Activated effector memory CD4-positive, alpha-beta T cell treated with anti-CD3 and anti-CD28 coated beads, Interleukin-2, amount 50 U/mL, for 16 hours (primary cell): ENCODE data around the gene SLC22A17.

Experiments
- DNase-seq: peaks from one replicate; pipeline ENCODE4 v3.0.0-alpha.2; 2020

Gene SLC22A17

DNA sequence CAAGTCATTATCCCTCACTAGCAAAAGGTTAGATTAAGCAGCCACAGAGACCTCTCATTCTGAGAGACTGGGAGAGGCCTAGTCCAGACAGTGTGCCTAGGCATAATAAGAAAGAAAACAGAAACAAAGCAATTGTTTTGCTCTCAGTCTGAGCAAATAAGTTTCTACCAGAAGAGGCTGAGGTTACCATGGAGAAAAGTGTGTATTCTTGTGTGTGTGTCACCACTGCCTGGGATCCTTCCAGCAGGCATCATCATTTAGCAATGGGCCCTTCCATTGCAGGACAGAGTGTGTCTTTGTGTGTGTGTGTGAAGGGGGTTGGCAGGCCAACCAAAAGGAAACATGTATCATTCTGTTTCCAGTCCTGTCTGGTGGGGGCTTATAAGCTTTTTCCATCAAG, 8.6 kb upstream of the SLC22A17 start:
- peak; percentile 13 for DNase-seq

DNA sequence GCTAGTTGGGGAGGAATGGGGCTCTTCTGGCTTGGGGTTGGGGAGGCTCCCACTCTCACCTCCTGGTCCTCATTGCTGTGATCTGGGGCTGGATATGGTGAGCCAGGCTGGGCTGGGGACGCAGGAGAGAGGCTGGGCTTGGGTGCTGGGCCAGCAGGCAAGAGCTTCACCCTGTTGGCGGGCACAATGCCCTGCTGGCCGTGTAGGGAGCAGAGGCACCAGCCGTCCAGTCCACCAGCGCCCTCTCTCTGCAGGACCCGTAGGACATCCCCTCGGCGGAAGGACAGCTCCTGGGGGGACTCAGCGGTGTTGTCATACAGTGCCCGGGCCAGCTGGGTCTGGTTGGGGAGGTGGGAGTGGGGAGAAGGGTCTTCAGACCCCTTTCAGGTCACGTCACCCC, 7.8 kb upstream of the SLC22A17 start:
- peak; percentile 56 for DNase-seq

DNA sequence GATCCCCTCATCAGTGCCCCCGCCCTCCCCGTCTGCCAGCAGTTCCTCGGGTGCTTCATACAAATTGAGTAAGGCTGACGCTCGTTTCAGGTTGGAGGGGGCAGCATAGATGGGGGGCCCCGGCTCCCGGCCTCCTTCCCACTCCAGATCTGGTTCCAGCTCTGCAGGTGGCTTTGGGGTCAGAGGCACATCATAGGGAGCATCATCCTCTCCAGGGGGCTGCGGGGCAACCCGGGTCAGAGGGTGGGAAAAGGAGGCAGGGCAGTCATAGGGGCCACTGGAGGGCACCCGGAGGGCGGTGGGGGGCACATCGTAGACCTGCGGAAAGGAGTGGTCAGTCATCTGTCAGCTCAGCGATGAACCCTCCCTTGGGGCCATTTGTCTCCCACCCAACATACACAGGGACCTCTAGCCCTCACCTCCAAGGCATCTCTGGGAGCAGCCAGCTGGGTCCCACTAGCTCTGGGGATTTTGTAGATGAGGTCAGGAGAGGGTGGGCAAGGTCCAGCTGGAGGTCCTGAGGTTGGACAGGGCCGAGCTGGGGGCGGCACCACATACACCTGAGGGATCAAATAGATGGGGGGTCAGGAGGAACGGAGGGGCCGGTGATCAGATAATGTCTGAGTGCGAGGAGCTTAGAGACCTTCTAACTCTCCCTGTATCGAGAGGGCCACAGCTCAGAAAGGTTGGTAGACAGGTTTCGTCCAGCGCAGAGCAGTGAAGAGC, 7.2 kb upstream of the SLC22A17 start:
- DNase-seq = peak; percentile 50

DNA sequence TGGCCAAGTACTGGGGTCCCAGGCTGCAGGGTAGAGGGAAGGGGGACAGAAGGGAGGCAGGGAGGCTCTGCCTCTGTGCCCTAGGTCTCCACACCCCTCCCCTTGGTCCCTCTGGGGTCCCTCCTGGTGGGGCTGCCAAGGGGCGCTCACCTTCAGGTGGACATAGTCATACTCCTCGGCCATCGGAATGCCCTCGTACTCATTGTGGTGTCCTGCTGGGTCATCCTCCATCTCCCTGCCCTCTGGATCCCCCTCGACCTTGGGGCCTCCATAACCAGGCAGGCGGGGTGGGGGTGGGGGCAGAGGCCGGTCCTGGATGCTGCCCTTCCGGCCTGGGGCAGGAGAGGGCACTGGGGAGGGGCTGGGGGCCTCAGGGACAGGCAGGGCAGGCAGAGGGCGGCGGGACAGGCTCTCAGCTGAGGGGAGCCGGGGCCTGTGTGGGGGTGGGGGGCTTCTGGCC, 6.5 kb upstream of the SLC22A17 start:
- no peak for DNase-seq

DNA sequence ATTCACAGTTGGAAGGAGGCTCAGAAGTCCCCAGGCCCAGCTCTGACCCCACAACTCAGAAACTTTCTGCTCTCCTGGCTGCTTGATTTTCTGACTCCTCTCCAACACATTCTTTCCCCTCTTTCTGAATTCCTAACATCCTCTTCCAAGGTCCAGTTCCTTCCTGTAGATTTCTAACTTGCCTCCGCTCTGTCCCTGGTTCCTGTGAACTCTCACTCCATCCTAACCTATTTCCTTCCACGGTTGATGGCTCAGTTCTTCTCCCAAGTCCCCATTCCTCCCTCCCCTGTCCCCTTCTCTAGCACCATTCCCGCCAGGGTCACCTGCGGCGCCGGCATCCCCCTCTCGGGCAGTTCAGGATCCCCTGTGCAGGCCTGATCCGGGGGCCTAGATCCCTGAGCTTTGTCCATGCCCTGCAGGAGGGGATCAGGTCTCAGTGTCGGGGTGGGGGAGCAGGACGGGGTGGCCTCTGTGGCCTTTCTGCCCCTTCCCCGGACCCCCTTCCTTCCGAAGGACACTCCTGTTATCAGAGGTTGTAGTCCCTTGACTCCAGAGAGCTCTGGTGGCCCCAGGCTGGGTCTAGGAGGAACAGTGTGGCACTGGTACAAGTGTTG, 6.0 kb upstream of the SLC22A17 start:
- peak; percentile 45 for DNase-seq

DNA sequence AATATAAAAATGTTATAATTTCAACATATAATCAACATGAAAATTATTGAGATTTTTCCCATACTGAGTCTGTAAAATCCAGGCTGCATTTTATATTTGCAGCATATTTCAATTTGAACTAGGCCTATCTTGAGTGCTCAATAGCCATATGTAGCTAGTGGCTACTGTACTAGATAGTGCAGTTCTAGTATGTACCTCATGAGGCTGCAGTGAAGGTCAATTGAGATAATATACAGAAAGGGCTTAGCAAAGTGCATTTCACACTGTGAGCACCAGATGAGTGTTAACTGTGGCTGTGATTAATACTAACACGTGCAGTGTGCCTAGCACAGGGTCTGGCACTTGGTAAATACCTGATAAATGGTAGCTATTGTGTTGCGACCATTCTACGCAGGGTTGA, 5.4 kb upstream of the SLC22A17 start:
- DNase-seq = no peak

DNA sequence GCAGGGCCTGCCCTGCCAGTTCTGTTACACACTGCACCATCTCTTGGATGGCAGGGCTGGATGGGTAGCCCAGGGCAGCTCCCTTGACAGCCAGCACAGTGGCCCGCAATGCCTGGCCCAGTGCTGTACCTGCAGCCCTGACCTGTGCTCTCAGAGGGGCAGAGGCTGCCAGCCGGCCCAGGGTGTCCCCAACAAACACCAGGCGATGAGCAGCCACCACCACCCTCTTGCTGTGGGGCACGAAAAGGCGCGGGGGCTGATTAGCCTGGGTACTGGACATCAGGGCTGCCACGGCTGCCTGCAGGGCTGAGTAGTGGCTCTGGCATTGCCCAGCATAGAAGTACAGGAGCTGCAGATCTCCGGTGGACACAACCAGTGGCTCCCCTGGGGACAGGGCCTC, 4.6 kb upstream of the SLC22A17 start:
- DNase-seq = no peak

DNA sequence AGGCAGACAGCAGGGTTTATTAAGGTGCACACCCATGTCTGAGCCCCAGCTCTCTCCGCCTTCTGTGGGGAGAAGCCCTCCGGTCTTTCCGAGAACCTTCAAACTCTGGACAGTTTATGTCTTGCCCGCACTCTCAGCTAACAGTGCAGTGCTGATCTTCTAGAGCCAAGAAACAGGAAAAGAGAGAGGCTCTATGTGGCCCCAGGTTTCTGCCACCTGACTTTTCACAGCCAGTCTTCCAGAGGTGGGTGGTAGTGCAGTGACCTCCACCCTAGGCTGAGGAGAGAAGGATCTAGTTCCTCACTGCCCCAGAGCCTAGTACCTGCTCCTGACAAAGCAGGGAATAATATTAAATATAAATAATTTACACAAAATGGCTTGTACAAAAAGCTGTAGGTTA, 4.0 kb upstream of the SLC22A17 start:
- DNase-seq = no peak

DNA sequence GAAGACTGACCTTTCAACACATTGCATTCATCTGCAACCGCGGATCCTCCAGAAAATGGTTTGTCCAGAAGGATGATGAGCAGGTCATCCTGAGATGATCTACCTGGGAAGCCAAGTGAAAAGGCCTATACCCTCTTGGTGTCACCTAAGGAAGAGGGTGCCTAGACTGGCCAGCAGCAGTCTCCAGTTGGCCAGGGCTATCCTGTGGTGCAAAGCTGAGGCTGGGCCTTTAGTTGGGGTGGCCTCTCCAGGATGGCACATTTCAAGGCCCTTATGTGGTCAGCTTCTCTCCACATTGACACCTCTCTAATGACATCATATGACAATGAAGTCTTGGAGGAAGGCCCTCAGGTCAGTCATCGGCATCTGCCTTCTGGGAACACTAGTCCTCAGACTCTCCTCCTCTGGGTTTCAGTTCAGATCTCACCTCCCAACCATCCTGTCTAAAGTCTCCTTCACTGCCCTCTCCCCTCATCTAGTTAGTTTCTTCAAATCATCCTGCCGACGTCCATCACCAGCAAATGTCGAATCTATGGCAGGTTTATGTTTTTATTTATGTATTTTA, 3.3 kb upstream of the SLC22A17 start:
- no peak for DNase-seq

DNA sequence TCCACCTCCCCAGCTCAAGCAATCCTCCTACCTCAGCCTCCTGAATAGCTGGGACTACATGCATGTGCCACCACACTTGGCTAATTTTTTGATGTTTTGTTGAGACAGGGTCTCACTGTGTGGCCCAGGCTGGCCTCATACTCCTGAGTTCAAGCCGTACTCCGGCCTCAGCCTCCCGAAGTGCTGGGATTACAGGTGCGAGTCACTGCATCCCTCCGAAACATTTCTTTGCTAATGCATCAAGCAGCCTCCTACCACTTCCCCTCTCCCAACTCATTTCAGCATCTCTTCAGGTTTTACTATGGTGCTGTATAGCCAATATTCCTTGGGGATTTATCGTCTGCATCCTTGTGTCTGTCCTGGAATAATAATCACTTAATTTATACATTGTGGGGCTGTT, 2.3 kb upstream of the SLC22A17 start:
- no peak for DNase-seq

DNA sequence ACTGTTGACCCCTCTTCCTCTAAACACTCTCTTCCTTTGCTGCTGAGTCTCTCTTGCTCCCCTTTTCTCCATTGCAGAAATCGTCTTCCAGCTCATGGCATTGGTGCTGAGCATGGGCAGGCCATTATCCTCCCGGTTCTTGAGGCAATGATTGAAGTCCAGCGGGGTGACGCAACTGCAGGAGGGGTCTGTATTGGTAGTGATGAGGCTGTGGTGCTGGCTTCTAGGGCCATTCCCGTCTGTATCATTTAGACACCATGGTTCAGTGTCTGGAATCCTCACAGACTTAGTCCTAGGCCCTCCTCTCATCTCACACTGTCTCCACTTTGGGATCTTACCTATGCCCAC, 720 bp upstream of the SLC22A17 start:
- DNase-seq = no peak

DNA sequence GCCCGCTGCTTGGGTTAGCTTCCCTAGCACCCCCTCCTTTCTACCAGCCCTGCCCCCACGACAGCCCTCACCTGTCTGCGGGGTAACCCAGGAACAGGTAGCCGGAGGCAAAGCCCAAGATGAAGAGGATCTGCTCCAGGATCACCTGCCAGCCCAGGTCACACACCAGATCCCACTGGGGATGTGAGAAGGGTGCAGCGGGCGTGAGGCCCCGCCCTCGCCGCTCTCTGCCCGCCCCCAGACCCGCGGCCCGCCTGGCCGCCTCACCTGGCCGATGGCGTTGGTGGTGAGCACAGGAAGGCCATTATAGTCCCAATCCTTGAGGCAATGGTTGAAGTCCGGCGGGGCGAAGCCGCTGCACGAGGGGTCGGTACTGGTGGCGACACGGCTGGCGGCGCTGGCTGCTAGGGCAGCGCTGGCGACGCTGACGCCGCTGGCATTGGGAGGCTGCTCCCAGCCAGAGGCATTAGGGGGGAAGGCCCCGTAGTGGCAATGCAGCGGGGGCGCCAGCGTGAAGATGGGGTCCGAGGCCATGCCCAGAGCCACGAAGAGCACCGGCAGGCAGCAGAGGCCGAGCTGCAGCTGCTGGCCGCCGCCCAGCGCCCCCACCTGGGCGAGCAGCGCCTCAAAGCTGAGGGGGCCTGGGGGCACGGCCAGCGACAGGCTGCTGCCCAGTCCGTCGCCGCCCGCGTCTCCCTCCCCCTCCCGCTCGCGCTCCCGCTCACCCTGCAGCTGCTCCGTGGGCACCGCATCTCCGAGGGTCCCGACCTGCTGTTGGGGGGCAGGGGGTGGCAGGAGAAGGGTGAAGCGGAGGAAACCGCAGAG, 794 bp downstream of the SLC22A17 start:
- no peak for DNase-seq

DNA sequence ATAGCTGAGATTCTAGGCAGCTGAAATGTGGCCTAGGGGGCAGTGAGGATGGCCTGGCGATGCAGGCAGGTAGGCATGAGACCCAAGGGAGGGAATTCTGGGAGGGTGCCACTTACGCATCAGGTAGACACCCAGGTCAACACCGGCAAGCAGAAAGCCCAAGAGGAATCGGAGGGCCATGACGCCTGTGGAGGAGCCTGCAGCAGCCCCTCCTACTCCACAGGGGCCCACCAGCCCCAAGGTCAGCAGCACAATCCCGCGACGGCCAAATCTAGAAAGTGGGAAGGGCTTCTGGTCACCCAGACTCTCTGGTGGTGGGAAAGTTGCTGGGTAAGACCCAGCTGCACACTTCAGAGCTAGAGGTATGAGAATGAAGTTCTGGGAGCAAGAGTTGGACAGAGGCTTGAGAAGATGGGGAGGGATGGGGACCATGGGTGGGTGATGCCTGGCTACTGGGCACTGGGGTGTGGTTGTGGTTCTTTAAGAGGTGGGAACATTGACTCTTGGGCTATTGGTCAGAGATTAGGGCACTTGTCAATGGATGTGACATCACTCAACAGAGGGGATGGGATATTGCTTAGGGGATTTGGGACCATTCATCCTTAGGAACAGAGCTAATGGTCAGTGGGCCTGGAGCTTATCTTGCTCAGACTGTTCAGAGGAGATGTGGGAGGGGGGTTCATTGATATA, 3.4 kb downstream of the SLC22A17 start:
- no peak for DNase-seq

DNA sequence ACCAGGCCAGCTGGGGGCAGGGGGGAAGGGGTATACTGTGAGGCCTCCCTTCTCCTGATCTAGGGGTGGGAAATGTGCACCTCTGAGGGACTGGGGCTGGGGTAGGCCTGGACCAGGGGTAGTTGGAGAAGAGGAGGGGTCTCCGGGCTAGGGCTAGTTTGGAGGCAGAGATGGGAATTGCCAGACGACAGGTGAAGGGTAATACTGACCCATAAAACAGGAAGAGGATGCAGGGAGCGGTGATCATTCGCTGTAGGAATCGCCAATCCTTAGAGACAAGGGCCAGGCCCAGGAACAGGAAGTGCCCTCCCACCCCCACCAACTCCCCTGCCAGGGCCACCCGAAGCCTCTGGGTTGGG, 4.4 kb downstream of the SLC22A17 start:
- DNase-seq = no peak

DNA sequence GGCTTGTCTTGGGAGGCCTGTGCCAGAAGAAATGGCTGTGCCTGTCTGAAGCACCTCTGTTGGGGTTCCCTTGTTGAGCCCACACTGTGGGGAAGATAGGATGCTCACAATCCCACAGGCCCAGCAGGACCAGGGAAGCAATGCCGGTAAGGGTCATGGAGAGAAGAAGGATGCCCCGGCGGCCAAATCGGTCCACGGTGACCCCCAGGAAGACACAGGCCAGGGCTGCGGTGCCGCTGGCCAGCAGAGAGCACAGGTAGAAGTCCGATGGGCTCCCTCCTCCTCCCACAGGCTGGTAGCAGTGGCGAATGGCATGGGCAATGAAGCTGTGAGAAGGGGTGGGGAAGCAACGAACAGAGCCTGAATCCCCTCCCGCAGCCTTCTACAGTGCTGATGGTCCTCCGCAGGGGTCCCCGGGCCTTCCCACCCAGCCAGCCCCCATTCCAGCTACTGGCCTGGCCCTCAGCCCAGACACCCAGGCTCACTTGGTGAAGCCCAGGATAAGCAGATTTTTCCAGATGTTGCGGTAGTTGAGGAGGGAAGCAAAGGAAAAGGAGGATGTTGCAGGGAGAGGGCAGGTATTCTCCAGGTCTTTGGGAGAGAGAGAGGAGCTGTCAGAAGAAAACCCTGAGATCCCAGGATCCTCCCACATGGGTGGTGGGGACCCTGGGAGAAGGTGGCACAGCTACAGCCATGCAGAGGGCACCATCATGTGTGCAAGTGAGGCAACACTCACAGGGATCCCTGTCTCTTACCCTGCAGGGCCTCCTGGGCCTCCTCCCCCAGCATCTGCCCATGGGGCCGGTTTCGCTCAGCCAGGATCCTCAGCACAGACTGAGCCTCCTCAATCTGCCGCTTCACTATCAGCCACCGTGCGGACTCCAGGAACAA, 5.0 kb downstream of the SLC22A17 start:
- DNase-seq = no peak

DNA sequence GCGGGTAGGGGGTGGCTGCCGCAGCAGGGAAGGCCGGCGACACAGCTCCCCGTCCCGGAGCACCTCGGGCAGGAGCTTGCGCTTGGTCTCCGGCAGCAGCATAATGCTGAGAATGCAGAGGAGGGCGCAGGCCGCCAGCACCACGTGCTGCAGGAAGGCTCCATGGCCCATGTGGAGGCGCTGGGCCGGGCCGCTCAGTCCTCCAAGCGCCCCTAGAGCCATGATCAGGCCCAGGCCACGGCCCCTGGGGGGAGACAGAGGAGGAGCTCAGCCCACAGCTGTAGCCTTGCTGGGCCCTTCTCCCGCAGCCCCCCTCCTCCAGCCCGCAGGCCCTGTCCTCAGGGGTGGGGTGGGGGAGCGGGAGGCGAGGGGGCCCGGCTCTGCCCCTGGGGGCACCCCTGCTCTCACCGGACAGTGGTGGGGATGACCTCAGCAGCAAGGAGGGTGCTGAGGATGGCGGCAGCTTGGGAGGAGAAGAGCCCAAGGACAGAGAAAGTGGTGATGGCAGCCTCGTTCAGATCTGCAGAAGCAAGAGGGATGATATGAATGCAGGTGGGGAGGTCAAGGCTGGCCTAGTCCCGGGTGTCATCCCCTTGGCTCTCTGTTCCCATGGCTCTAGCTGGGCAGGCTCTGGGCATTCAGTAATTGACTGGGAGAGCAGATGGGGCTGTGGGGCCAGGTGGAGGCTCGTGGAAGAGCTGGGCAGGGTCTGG, 5.8 kb downstream of the SLC22A17 start:
- no peak for DNase-seq

DNA sequence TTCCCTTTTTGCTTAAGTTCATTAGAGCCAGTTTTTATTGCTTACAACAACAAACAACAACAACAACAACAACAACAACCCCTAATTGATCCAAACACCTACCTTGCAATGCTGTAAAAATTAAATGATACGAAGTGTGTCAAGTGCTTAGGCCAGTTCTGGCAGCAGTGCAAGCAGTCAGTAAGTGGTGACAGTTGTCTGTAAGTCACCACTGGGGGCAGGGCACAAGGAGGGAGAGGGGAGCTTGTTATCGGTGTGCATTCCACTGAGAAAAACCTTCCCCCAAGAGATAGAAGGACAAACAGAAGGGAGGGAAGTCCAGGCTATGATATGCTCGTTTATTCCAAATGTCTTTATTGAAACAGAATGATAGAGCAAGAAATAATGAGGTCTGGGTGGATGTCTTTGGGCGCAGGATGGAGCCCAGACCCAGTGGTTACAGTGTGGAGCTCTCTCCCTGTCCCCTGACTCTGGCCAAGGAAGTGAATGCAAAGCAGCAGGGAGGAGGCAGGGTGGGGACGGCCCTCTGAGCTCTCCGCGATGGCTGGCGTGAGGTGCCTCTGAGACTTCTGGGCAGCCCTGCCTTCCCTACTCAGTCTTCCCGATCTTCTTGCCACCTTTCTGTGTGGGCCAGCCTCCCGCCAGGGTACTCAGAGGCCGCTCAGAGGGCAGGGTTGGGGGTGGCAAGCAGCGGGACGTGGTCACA, 6.5 kb downstream of the SLC22A17 start:
- no peak for DNase-seq

DNA sequence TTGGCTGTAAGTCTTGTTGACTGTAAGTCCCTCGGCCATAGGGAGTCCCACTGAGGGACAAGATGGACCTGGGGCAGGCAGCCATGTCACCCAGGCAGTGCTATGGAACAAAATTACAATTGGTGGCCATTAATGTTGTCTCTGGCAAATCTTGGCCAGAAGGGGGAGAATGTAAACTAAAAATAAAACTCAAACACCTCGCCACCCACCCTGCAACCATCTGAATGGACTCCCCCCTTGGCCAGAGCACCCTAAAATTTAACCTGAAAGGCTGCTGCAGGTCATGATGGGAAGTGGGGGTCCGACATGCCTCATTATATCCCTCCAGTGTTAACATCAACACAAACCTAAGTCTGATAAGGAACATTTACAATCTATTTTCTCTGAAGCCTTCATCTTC, 8.2 kb downstream of the SLC22A17 start:
- no peak for DNase-seq

DNA sequence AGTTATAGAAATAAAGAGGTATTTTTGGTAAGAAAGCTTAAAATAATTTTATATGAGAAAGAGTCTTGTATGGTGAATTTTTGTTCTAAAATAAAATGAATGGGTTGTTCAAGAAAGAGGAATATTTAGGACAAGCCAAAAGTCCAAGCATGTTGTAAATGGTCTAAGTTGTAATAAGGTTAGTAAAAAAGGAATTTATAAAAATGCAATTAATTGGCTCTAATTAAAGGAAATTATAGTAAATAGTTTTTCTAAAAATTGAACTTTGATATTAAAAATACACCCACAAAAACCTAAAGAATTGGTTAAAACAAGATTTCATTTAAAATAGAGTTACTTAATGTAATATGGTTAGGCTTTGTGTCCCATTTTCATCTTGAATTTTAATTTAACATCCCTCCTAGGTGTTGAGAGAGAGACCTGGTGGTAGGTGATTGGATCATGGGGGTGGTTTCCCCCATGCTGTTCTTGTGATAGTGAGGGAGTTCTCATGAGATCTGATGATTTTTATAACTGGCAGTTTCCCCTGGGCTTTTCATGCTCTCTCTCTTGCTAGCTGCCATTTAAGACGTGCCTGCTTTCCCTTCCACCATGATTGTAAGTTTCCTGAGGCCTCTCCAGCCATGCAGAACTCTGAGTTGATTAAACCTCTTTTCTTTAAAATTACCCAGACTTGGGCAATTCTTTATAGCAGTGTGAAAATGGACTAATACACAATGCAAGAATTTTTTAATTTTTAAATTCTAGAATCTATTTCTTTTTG, 13.0 kb downstream of the SLC22A17 start:
- DNase-seq = no peak

DNA sequence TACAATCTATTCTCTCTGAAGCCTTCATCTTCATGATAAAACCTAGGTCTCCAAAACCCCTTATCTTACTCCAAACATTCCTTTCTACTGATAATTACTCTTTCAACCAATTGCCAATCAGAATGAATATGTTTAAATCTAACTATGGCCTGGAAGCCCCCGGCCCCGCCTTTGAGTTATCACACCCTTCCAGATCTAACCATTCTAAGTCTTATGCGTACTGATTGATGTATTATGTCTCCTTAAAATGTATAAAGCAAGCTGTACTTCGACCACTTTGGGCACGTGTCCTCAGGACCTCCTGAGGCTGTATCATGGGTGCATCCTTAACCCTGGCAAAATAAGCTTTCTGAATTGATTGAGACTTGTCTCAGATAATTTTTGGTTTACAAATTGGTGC, 17.1 kb downstream of the SLC22A17 start:
- no peak for DNase-seq
